IPS-NIHi7 (cell line): ENCODE measurements around the gene SQOR.
"Not testable (repeated sequence)": the region's sequence is repeated elsewhere in the genome, so short reads cannot be mapped to it uniquely, and the experiment has no call there.

Experiments
- DNase-seq: peaks from one replicate; pipeline ENCODE4 v3.0.0; 2012; ENCODE audit warnings: mixed read lengths; ENCODE audit errors: extremely low spot score

Gene SQOR

DNA sequence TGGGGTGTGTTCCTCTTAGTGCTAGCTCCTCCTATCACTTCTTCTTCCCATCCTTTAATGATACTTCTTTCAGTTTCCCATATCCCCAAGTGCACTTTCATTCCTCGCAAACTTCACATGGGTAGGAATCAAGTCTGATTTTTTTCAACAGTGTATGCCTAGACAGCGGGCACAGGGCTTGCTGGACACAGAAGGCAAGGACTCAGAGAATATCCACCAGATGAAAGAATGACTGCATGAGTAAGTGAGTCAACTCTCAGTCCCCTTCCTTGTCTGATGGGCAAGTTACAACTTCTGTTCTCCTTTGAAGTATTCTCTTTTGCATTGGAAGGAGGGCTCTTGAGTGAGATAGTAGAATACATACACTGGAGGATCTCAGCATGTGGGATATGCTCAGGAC, 3.1 kb upstream of the SQOR start:
- DNase-seq = no peak

DNA sequence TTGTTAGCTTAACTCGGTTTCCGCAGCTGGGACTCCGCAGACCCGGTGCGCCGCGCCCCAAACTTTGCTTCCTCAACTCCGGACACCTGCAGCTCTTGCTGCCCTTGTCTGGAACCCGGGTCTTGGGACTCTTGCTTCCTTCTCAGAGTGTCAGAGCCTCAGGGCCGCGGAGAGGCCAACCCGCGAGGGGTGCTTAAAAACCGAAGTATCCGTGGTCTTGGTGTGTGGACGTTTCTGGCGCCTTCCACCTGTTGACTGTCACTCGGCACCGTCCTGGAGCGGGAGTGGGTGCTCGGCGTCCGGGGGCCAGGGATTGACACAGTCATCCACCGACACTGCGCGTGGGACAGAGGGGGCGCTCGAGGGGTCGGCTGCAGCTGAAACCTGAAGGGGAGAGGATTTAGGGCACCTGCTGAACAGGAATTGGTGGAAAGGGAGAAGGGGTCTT, 386 bp downstream of the SQOR start:
- DNase-seq = peak; percentile 38

DNA sequence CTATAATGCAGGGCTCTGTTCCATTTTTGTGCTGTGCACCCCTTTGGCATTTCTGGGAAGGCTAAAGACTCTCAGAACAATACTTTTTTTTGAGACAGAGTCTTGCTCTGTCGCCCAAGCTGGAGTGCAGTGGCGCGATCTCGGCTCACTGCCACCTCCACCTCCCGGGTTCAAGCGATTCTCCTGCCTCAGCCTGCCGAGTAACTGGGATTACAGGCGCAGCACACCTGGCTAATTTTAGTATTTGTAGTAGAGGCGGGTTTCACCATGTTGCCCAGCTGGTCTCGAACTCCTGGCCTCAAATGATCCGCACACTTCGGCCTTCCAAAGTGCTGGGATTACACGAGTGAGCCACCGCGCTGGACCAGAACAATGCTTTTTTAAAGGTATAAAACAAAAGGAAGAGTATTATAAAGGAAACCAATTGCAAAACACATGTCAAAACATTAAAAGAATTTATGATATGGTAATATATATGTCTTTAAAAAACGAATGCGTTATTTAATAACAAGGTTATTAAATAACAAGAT, 999 bp downstream of the SQOR start:
- no peak for DNase-seq

DNA sequence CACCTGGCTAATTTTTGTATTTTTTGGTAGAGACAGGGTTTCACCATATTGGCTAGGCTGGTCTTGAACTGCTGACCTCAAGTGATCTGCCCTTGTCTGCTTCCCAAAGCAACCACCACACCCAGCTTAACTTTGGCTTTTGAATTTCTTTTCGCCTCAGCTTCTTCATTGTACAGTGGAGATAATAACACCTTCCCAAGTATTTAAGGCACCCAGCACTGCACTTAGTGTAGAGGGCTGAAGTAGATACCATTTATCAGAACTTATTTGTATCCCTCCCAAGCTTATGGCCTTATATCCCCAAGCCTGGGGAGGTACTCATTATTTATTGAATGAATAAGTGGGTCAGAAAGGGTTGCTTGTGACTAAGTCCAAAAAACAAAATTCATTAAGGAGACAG, 2.3 kb downstream of the SQOR start:
- no peak for DNase-seq

DNA sequence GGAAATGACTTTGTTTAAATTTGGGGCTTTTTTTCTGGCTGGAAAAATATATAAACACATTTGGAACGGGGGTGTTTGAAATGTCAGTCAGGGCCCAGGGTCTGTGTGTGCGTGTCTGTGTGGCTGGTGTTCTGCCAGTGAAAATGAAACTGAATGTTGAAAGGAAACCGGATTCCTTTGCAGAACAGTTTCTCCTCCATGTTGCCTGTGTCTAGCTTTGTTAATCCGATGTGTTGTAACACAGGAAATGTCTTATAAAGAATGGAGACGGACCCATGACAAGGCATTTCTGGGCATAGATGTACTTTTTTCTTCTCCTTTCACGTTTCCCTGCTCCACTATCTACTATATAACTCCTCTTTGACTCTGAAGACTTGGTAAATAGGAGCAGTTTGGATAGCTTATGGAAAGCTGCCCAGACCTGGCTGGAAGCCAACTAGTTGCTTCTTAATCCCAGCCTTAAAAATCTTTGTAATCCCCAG, 2.8 kb downstream of the SQOR start:
- DNase-seq = no peak

DNA sequence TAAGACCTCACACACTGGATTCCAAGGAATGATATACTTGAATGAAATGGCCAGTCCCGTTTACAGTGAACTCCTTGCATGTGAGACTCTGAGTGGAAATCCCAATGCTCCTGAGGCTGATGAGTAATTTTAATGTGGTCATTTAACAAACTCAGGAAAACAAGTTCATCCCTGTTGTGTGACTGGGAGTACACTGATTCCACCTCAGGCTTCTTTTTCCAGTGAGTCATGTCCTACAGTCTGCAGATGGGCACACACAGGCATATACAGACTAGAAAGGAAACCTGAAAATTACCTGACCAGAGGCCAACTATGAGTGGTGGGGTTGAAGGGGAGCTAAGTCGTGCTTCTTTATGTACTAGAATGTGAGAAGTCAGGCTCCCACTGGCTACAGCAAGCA, 5.8 kb downstream of the SQOR start:
- no peak for DNase-seq

DNA sequence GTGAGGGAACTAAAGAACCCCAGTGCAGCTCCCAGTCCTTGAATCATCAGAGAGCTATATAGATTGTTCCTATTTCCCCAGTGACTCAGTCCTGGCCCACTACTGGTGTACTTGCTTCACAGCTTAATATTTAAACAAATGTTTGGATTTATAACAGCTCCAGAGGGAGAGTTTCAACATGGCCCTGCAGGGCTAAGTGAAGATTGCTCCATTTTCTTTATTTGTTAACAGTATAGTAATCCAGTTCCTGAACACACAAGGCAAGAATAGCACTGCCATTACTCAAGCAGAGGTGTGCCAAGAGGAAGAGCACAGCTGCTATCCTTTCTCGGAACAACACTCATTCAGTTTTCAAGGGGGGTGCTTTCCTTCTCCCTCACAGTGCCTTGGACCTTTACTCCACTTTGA, 6.5 kb downstream of the SQOR start:
- no peak for DNase-seq

DNA sequence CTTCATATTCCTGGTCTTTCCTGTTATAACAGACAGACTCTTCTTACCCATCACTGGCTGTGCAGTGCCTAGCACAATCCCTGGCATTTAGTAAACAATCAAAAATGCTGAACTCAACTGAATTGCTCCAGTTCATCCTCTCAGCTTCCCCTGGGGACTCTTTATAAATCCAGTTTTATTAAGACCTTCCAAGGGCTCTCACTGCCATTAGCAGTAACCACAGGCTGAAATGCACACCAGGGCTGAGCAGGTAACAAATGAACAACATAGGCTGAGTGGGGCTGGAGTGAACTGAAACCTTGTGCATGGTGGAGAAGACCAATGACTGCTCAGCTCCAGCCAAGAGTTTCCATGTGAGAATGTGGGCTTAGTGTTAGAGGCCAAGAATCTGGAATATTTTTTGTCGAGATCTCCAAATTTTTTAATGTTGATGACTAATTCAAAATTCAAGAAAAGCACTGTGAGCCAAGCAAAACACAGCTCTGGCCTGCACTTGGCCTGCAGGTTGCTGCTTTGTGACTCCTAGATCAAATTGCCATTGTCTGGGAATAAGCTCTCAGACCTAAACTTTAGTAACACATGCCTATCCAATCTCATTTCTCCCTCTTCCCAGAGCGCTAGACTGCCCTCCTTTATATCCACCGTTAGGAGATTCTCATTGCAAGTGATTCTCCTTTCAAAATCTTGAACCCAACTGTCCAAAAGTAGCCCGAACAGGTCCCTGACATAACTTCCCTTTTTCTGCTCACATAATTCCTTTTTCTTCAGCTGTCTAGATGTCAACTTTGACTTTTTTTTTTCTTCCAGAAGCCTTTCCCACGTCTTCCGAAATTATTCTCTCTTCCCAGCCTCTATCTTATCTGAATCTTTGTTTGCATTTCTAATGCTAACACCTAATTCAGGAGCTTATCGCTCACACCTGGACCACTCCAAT, 7.4 kb downstream of the SQOR start:
- no peak for DNase-seq

DNA sequence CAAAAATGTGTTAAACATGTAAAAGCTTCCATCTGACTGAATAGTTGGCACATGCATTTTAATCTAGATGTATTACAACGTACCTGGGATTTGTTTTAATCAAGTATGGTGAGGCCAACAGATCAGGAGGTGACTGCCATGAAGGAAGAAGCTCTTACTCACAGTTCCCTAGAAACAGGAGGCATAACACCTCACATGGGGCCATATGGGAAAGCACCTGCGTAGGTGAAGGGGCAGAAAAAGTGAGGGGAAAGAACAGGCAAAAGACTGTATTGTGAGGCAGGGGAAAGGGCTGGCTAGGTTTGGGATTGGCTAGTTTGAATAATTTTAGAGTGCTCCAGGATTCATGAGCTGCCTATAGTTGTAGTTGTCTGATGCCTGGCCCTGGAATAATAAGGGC, 9.6 kb downstream of the SQOR start:
- no peak for DNase-seq

DNA sequence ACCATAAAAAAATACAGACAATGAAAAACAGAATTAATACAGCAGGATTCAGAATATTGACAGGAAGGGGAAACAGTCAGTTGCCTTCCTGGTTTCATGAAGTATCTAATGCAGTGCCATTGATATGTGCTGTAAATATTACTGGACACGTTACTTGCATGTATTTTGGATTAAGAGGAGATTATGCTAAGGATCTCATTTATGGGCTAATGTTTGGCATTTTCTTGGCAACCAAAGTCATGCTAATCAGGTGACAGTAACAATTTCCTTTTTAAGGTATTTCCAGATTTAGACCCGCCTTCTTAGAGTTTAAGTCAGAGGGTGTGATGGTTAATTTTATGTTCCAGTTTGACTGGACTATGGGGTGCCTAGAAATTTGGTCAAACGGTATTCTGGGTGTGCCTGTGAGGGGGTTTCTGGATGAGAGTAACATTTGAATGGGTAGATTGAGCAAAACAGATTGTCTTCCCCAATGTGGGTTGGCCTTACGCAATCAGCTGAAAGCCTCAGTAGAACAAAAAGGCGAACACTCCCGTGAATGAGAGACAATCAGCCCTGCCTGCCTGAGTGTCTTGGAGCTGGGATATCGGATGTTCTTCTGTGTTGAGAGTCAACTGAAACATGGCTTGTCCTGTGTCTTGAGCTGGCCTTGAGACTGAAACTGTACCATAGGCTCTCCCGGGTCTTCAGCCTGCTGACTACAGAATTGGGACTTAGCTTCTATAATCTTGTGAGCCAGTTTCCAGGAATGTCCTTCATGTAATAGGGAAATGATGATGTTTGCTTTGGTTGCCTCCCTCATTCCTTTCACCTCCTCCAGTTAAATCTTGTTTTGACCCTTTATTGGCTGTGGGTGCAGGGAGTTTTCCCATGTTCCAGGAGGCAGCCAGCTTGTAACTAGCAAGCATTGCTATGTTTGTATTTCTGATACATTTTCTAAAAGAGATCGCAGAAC, 10.5 kb downstream of the SQOR start:
- no peak for DNase-seq

DNA sequence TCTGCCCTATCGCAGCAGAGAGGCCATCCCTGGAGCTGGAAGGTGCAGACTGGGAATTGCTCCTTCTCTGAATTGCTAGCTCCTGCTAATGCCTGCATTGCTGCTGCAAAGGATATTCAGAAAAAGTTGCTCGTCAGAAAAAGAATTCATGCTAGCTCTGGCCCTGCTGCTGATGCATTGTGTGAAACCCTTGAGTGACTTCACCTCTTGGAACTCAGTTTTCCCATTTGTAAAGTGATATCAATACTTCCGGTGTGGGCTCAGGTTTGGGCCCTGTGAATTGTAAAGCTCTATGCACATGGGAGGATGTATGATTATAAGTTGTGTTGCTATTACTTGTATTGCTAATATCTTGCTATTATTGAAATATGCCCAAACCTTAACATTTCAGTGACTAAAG, 11.4 kb downstream of the SQOR start:
- DNase-seq = no peak

DNA sequence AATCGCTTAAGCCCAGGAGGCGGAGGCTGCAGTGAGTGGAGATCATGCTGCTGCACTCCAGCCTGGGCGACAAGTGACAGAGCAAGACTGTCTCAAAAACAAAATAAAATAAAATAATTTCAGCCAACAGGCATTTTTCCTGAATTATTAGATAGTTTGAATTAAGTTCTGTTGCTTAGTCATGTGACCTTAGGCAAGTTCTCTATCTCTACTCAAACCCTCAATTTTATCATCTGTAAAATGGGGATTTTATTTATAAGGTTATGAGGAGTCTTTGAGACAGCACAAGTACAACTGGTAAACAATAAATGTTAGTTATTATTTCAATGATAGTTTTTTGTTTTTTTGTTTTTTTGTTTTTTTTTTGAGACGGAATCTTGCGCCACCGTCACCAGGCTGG, 13.0 kb downstream of the SQOR start:
- DNase-seq = no peak

DNA sequence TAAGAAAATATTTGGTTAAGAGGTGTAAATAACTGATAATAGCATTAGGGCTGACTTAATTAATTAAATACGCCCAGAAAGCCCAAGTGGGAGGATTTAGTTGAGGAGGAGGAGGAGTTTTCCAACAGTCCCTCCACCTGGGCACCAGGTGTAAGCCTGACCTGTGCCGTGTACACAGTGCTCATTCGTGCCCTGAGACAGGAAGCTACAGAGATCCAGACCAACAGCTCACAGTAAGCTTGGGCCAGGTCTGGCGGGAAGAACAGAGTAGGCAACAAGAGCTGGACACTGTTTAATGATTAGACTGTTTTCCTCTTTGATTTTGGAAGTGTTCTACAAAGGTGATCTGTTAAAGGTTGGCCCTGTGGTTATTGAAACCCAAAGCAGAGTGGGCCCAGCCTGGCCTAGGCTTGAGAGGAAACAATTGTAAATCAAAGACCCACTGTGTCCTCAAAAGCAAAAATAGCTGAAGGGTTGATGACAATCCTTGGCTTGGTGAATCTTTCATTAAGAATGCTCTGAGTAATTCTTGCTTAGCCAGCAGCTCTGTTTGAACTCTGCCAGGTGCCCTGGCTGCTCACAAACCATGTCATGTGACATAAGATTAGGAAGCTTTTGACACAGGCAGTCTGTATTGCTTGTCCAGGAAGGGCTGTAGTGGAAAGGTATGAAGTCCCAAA, 13.8 kb downstream of the SQOR start:
- DNase-seq = no peak

DNA sequence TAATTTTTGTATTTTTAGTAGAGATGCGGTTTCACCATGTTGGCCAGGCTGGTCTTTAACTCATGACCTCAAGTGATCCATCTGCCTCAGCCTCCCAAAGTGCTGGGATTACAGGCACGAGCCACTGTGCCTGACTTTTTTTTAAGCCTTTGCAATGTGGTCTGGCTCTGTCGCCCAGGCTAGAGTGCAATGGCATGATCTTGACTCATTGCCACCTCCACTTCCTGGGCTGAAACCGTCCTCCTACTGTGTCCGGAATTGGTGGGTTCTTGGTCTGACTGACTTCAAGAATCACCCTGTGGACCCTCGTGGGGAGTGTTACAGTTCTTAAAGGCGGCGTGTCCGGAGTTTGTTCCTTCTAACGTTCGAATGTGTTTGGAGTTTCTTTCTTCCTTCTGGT, 15.2 kb downstream of the SQOR start:
- not testable (repeated sequence) for DNase-seq

DNA sequence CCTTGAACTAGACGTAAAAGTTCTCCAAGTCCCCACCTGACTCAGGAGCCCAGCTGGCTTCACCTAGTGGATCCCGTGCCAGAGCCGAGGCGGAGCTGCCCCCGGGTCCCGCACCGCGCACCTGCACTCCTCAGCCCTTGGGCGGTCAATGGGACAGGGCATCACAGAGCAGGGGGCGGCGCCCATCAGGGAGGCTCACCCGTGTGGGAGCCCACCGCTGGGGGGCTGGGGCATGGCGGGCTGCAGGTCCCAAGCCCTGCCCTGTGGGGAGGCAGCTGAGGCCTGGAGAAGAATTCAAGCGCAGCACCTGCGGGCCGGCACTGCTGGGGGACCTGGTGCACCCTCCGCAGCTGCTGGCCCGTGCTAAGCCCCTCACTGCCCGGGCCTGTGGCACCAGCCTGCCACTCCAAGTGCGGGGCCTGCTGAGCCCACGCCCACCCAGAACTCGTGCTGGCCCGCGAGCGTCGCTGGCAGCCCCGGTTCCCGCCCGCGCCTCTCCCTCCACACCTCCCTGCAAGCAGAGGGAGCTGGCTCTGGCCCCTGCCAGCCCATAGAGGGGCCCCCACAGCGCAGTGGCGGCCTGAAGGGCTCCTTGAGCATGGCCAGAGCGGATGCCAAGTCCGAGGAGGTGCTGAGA, 16.2 kb downstream of the SQOR start:
- no peak for DNase-seq

DNA sequence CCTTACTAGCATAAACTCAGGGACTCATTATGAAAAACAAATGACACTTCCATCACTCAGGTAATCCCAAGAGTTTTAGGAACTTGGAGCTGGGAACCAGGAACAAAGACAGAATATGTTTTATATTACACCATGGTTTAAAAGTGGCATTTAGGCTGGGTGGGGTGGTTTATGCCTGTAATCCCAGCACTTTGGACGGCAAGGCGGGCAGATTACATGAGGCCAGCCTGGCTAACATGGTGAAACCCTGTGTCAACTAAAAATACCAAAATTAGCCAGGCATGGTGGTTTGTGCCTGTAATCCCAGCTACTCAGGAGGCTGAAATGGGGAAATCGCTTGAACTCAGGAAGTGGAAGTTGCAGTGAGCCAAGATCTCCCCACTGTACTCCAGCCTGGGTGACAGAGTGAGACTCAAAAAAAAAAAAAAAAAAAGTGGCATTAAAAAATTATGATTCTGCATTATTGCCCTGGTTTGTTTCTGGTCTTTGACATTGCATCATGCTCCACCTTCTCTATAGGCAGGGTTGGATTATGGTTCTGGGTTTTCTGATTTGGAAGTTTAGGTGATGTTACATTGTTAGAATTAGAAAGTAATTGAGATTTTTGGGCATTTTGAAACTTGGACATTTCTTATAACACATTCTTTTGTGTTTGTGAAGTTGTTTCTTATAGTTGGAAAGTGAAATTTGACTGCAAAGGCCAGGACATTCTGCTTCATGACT, 19.0 kb downstream of the SQOR start:
- DNase-seq = no peak

DNA sequence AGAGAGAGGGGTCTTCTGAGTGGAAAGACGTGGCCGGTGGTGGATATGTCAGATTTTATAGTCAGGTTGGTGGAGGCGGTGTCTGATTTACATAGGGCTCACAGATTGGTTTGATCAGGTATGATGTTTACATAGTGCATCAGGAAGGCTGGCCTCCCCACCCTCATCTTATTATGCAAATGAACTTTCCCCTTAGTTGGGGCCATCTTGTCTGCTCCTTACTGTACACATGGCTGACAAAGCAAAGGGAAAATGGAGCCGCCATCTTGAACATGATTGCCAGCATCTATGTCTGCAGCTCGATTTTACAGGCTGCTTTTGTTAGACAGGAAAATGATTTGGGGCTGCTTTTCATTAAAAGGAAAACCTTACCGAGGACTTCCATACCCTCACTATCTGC, 19.9 kb downstream of the SQOR start:
- no peak for DNase-seq

DNA sequence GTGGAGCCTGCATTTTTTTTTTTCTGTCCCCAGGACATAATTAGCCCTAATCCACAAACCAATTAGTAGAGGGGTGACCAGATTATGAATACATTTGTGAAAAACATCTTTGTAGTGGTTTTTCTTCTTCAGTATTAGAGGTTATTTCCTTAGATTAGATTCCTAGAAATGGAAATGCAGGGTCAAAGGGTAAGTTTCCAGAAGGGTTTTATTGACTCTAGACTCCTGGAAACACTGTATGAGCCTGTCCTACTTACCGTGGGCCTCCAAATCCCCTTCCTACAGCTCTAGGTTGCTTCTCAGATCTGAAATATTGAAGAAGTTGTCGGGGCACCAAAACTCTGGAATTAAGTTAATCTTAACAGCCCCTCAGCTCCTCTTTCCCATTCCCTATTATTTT, 22.4 kb downstream of the SQOR start:
- no peak for DNase-seq

DNA sequence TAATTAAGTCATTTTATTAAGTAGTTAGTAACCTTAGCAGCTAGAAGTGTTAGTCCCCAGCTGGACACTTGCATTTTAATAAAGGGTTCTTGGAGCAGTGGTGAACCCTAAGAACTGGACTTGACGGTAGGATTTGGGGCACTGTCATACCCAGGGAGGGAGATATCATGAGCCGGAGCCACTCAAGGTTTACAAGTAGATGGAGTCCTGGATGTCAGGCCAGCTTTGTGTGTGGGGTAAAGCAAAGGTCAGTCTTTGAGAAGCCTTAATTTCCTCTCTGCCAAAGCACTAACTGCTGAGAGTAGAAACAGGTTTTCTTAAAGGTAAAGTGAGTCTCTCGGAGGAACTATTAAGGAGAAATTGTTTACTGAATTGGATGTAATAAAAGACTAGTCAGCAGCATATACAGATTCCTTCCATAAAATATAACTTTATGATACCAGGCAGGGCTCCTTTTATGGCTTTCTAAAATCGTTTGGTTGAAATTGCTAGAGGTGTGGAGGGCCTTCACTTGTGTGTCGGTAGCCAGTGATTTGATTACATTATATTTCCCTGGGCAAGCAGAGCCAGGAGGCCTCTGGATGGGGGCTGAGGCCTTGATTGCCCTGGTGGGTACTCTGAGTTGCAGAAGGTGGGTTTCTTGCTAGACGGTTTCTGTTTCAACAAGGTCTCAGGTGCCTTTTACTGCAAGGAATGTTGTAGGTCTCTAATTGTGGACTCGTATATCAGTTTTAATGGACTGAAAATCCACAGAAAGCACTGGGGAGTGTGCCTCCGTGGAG, 23.1 kb downstream of the SQOR start:
- no peak for DNase-seq
